ENCODE measurements around the gene KDM4C.

Gene KDM4C

DNA sequence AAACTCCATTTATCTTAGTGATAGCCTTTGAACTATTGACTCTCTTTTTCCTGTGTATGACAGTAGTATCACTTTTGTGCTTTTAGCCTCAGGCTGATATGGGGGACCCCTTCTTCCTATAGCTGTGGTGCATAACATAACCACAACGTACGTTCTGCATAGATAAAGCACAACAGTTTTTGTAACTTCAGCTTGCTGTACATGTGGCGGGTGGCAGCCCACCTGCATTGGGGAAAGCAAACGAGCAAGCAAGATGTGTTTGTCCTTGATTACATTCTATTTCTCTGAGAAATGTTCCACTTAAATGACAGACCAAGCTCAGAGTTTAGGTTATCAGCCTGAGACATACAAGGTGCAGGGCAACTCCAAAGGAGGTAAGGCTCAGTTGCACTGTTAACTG lies 309.4 kb downstream of the KDM4C start:
- no peaks in the 10 kb centered on the region for H4K20me1 ChIP-seq (ENCODE audit: insufficient read depth, low read length)
- H3K9ac ChIP-seq (ENCODE audit: low read depth, low read length), result no peak overlapping the region
- no peak overlapping the region for H3K27ac ChIP-seq (ENCODE audit: low read length)
- H2AFZ ChIP-seq (ENCODE audit: low read depth, low read length), result no peak overlapping the region
- DNase-seq, result no peak
- peak; percentile 54; the same call in 2 of the 3 replicates for ATAC-seq (ENCODE audit: insufficient read depth, low read depth)
- no peaks in the 10 kb centered on the region for H3K9me3 ChIP-seq (ENCODE audit: insufficient read depth, low read length, severe bottlenecking)
- no peaks in the 10 kb centered on the region for H3K79me2 ChIP-seq (ENCODE audit: insufficient read depth, low read length)
- no peak overlapping the region for H3K4me3 ChIP-seq (ENCODE audit: low read depth in 1 of 2, low read length in 2 of 2)
- no peaks in the 10 kb centered on the region for H3K36me3 ChIP-seq (ENCODE audit: insufficient read depth, low read length)
- no peak overlapping the region for H3K4me2 ChIP-seq (ENCODE audit: insufficient read depth, low read length)
- no peaks in the 10 kb centered on the region for H3K4me1 ChIP-seq (ENCODE audit: insufficient read depth, low read length)
- TF ChIP-seq EZH2 (IDR thresholded peaks at IDR 0.05; ENCODE audit: borderline replicate concordance, low read depth, low read length, severe bottlenecking), result no peak
- no peak for TF ChIP-seq CTCF (IDR thresholded peaks at IDR 0.05; ENCODE audit: borderline replicate concordance, extremely low read depth, low read length, poor library complexity, severe bottlenecking)
- no peaks in the 10 kb centered on the region for H3K27me3 ChIP-seq (ENCODE audit: insufficient read depth, low read length, poor library complexity)

GRCh38 chr9:7071916-7072315 lies 314.1 kb downstream of the KDM4C start:
- Histone ChIP-seq H3K9me3 (ENCODE audit: insufficient read depth, low read length, severe bottlenecking) (no peaks in the 10 kb centered on the region), H3K27ac (ENCODE audit: low read length) (no peak overlapping the region)
- ATAC-seq (ENCODE audit: insufficient read depth, low read depth), result no peak

GRCh38 chr9:7073706-7074105 lies 315.9 kb downstream of the KDM4C start:
- no peak overlapping the region for H3K27ac ChIP-seq (ENCODE audit: low read length)
- H3K36me3 ChIP-seq (ENCODE audit: insufficient read depth, low read length), result peaks cover 16% of the 10 kb centered on the region
- ATAC-seq (ENCODE audit: insufficient read depth, low read depth), result no peak
- H3K27me3 ChIP-seq (ENCODE audit: insufficient read depth, low read length, poor library complexity), result no peaks in the 10 kb centered on the region
- no peaks in the 10 kb centered on the region for H3K4me1 ChIP-seq (ENCODE audit: insufficient read depth, low read length)
- H4K20me1 ChIP-seq (ENCODE audit: insufficient read depth, low read length), result no peaks in the 10 kb centered on the region
- H3K9ac ChIP-seq (ENCODE audit: low read depth, low read length), result no peak overlapping the region
- no peaks in the 10 kb centered on the region for H3K79me2 ChIP-seq (ENCODE audit: insufficient read depth, low read length)
- no peaks in the 10 kb centered on the region for H3K9me3 ChIP-seq (ENCODE audit: insufficient read depth, low read length, severe bottlenecking)
- DNase-seq, result no peak
- H3K4me2 ChIP-seq (ENCODE audit: insufficient read depth, low read length), result no peak overlapping the region
- no peak for TF ChIP-seq CTCF (IDR thresholded peaks at IDR 0.05; ENCODE audit: borderline replicate concordance, extremely low read depth, low read length, poor library complexity, severe bottlenecking)
- TF ChIP-seq EZH2 (IDR thresholded peaks at IDR 0.05; ENCODE audit: borderline replicate concordance, low read depth, low read length, severe bottlenecking), result no peak
- no peak overlapping the region for H3K4me3 ChIP-seq (ENCODE audit: low read depth in 1 of 2, low read length in 2 of 2)
- H2AFZ ChIP-seq (ENCODE audit: low read depth, low read length), result no peak overlapping the region

More at GRCh38 chr9:7071916-7072315, 314.1 kb downstream of the KDM4C start:
- no peaks in the 10 kb centered on the region for H3K27me3 ChIP-seq (ENCODE audit: insufficient read depth, low read length, poor library complexity)
- H3K36me3 ChIP-seq (ENCODE audit: insufficient read depth, low read length), result peaks cover 6% of the 10 kb centered on the region
- H2AFZ ChIP-seq (ENCODE audit: low read depth, low read length), result no peak overlapping the region
- H3K4me1 ChIP-seq (ENCODE audit: insufficient read depth, low read length), result no peaks in the 10 kb centered on the region
- H3K9ac ChIP-seq (ENCODE audit: low read depth, low read length), result no peak overlapping the region
- H4K20me1 ChIP-seq (ENCODE audit: insufficient read depth, low read length), result no peaks in the 10 kb centered on the region
- H3K79me2 ChIP-seq (ENCODE audit: insufficient read depth, low read length), result no peaks in the 10 kb centered on the region
- no peak overlapping the region for H3K4me3 ChIP-seq (ENCODE audit: low read depth in 1 of 2, low read length in 2 of 2)
- TF ChIP-seq EZH2 (IDR thresholded peaks at IDR 0.05; ENCODE audit: borderline replicate concordance, low read depth, low read length, severe bottlenecking) (no peak), CTCF (IDR thresholded peaks at IDR 0.05; ENCODE audit: borderline replicate concordance, extremely low read depth, low read length, poor library complexity, severe bottlenecking) (no peak)
- H3K4me2 ChIP-seq (ENCODE audit: insufficient read depth, low read length), result no peak overlapping the region
- DNase-seq, result no peak

DNA sequence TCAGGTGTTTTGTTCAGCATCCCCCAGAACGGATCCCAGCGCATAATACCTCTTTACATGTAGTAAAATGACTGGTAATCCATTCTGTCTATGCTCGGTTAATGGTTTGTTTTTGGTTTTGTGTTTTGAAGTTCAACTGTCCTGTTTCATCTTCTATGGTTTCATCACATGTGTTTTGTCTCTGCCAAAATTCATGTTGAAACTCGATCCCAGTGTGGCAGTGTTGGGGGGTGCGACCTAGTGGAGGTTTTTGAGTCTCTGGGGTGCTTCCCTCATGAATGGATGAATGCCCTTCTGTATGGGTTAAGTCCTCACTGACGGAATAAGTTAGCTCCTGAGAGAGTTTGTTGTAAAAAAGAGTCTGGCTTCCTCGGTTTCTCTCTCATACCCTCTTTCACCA lies 317.4 kb downstream of the KDM4C start:
- H3K4me2 ChIP-seq (ENCODE audit: insufficient read depth, low read length), result no peak overlapping the region
- no peak overlapping the region for H3K9ac ChIP-seq (ENCODE audit: low read depth, low read length)
- no peaks in the 10 kb centered on the region for H3K4me1 ChIP-seq (ENCODE audit: insufficient read depth, low read length)
- no peak overlapping the region for H3K27ac ChIP-seq (ENCODE audit: low read length)
- peaks cover 16% of the 10 kb centered on the region for H3K36me3 ChIP-seq (ENCODE audit: insufficient read depth, low read length)
- H3K9me3 ChIP-seq (ENCODE audit: insufficient read depth, low read length, severe bottlenecking), result no peaks in the 10 kb centered on the region
- no peaks in the 10 kb centered on the region for H3K27me3 ChIP-seq (ENCODE audit: insufficient read depth, low read length, poor library complexity)
- H4K20me1 ChIP-seq (ENCODE audit: insufficient read depth, low read length), result no peaks in the 10 kb centered on the region
- H3K4me3 ChIP-seq (ENCODE audit: low read depth in 1 of 2, low read length in 2 of 2), result no peak overlapping the region
- no peak for DNase-seq
- TF ChIP-seq EZH2 (IDR thresholded peaks at IDR 0.05; ENCODE audit: borderline replicate concordance, low read depth, low read length, severe bottlenecking) (no peak), CTCF (IDR thresholded peaks at IDR 0.05; ENCODE audit: borderline replicate concordance, extremely low read depth, low read length, poor library complexity, severe bottlenecking) (no peak)
- ATAC-seq (ENCODE audit: insufficient read depth, low read depth), result no peak
- no peak overlapping the region for H2AFZ ChIP-seq (ENCODE audit: low read depth, low read length)
- H3K79me2 ChIP-seq (ENCODE audit: insufficient read depth, low read length), result no peaks in the 10 kb centered on the region

All from DND-41 (cell line).